Measurements from ENCODE around the gene ACHE. TPM values are rescaled to one million over a fixed set of nuclear protein-coding genes. Genes with fewer than 3 reads are reported as not detected.

ACHE gene
- 2.3 to 3.5 TPM (median 3.1 TPM) in 5 replicates for total RNA-seq (2022; extraction: Qiagen RNA extraction)

GRCh38 chr7:100895701-100895955 is at the start of gene ACHE:
TSS of gene ACHE (minus strand) at chr7:100895888. CDS start at chr7:100894232, 1,656 bp downstream.

GRCh38 chr7:100888988-100889750 is 6.5 kb downstream of the ACHE start, which contains the start of gene UFSP1:
TSS of gene UFSP1 (minus strand) at chr7:100889715. CDS start at chr7:100889271, 444 bp downstream.

GRCh38 chr7:100874577-100875355 is 20.9 kb downstream of the ACHE start, which contains the start of gene SRRT:
TSS of gene SRRT (plus strand) at chr7:100875103. CDS start at chr7:100875591, 488 bp downstream.

GRCh38 chr7:100867040-100867775 is 28.5 kb downstream of the ACHE start, which contains the start of gene TRIP6:
TSS of gene TRIP6 (plus strand) at chr7:100867387. CDS start at chr7:100867498, 111 bp downstream.

GRCh38 chr7:100852048-100852872 is 43.4 kb downstream of the ACHE start, which contains the start of gene SLC12A9:
TSS of gene SLC12A9 (plus strand) at chr7:100852713. CDS start at chr7:100854198, 1,485 bp downstream.

Other genes with a start within 250 kb of the ACHE start
- gene ACTL6B, start 239.4 kb downstream of the ACHE start, total RNA-seq (2022; extraction: Qiagen RNA extraction): not detected in 5 replicates
- gene GNB2, start 222.1 kb downstream of the ACHE start, total RNA-seq (2022; extraction: Qiagen RNA extraction): 181 to 270 TPM (median 268 TPM) in 5 replicates
- gene GIGYF1, start 201.6 kb downstream of the ACHE start, total RNA-seq (2022; extraction: Qiagen RNA extraction): 12.5 to 20.6 TPM (median 17.5 TPM) in 5 replicates
- gene POP7, start 189.8 kb downstream of the ACHE start, total RNA-seq (2022; extraction: Qiagen RNA extraction): 68.5 to 93.3 TPM (median 89.6 TPM) in 5 replicates
- 0.09 TPM in 1 of 5 replicates, not detected in the others for gene EPO, start 175.4 kb downstream of the ACHE start, total RNA-seq (2022; extraction: Qiagen RNA extraction)
- not detected in 5 replicates for gene ZAN, start 162.3 kb downstream of the ACHE start, total RNA-seq (2022; extraction: Qiagen RNA extraction)
- 38.4 to 43.1 TPM (median 40.6 TPM) in 5 replicates for gene EPHB4, start 68.4 kb downstream of the ACHE start, total RNA-seq (2022; extraction: Qiagen RNA extraction)
- 13.3 to 15.9 TPM (median 13.9 TPM) in 5 replicates for gene SLC12A9, start 43.2 kb downstream of the ACHE start, total RNA-seq (2022; extraction: Qiagen RNA extraction)
- 42.1 to 58.3 TPM (median 52.4 TPM) in 5 replicates for gene TRIP6, start 28.5 kb downstream of the ACHE start, total RNA-seq (2022; extraction: Qiagen RNA extraction)
- 116 to 144 TPM (median 134 TPM) in 5 replicates for gene SRRT, start 20.8 kb downstream of the ACHE start, total RNA-seq (2022; extraction: Qiagen RNA extraction)
- gene UFSP1, start 6.2 kb downstream of the ACHE start, total RNA-seq (2022; extraction: Qiagen RNA extraction): 4.3 to 6.3 TPM (median 5.4 TPM) in 5 replicates
- 15.2 to 23.8 TPM (median 22.2 TPM) in 5 replicates for gene MUC3A, start 53.6 kb upstream of the ACHE start, total RNA-seq (2022; extraction: Qiagen RNA extraction)
- 12.5 to 23.4 TPM (median 19.2 TPM) in 5 replicates for gene MUC12, start 73.7 kb upstream of the ACHE start, total RNA-seq (2022; extraction: Qiagen RNA extraction)
- 0.02 to 0.11 TPM (median 0.02 TPM) in 5 replicates for gene MUC17, start 124.2 kb upstream of the ACHE start, total RNA-seq (2022; extraction: Qiagen RNA extraction)
- gene TRIM56, start 189.6 kb upstream of the ACHE start, total RNA-seq (2022; extraction: Qiagen RNA extraction): 12.4 to 15.5 TPM (median 13.1 TPM) in 5 replicates
- gene SERPINE1, start 231.2 kb upstream of the ACHE start, total RNA-seq (2022; extraction: Qiagen RNA extraction): 1,708 to 2,057 TPM (median 1,848 TPM) in 5 replicates